CD8-positive, alpha-beta memory T cell (primary cell): Measurements from ENCODE around the gene CHD1L. TPM values are rescaled to one million over a fixed set of nuclear protein-coding genes. Genes with fewer than 3 reads are reported as not detected.

ENCODE experiments used
- CTCF ChIA-PET: fragments of 350-600 bp; sonication (Branson Sonifier 250); formaldehyde crosslinking; loops from one replicate; lab custom pipeline; 2021; ENCODE audit warnings: antibody characterized with exemption; lab: Charles Lee
- POLR2A ChIA-PET: fragments of 350-600 bp; sonication (Branson Sonifier 250); formaldehyde crosslinking; loops from one replicate; lab custom pipeline; 2021; ENCODE audit warnings: antibody characterized with exemption; lab: Charles Lee
- DNase-seq, 5 donors: peaks; one replicate each; pipeline versions ENCODE4 v3.0.0 to v3.0.0-alpha.2; 2020 to 2022; ENCODE audit warnings: mixed read lengths in 1 of 5
- H3K27ac ChIP-seq: one replicate; pipeline ENCODE4 v1.7.0; 2013; ENCODE audit warnings: low read depth, mild to moderate bottlenecking, low read length, moderate library complexity
- H3K27me3 ChIP-seq: 2 replicates; pipeline ENCODE4 v1.7.0; 2013; ENCODE audit warnings: low read length, mild to moderate bottlenecking; ENCODE audit not compliant: insufficient read depth, poor library complexity, severe bottlenecking
- H3K36me3 ChIP-seq: 2 replicates; pipeline ENCODE4 v1.7.0; 2013; ENCODE audit warnings: mild to moderate bottlenecking, low read length, moderate library complexity; ENCODE audit not compliant: insufficient read depth
- H3K4me1 ChIP-seq: 2 replicates; pipeline ENCODE4 v1.7.0; 2013; ENCODE audit warnings: mild to moderate bottlenecking, low read length, moderate library complexity; ENCODE audit not compliant: insufficient read depth
- H3K4me3 ChIP-seq: 2 replicates; pipeline ENCODE4 v1.7.0; 2013; ENCODE audit warnings: mild to moderate bottlenecking, low read length
- H3K9me3 ChIP-seq: 2 replicates; pipeline ENCODE4 v1.7.0; 2013; ENCODE audit warnings: mild to moderate bottlenecking, low read length
- H3K27ac Mint-ChIP-seq, 8 donors: one replicate each; pipeline ENCODE4 v1.8.0; 2020 to 2021; ENCODE audit warnings: mixed read lengths in 8 of 8, mild to moderate bottlenecking in 6 of 8, inconsistent platforms in 3 of 8, moderate library complexity in 3 of 8
- H3K27me3 Mint-ChIP-seq, 2 donors: one replicate each; pipeline ENCODE4 v1.8.0; 2020 to 2021; ENCODE audit warnings: mixed read lengths in 2 of 2, mild to moderate bottlenecking in 1 of 2, moderate library complexity in 1 of 2
- H3K36me3 Mint-ChIP-seq, 3 donors: one replicate each; pipeline ENCODE4 v1.8.0; 2020 to 2021; ENCODE audit warnings: mixed read lengths in 3 of 3, inconsistent platforms in 1 of 3, mild to moderate bottlenecking in 1 of 3
- H3K4me1 Mint-ChIP-seq, 3 donors: one replicate each; pipeline ENCODE4 v1.8.0; 2020 to 2021; ENCODE audit warnings: mixed read lengths in 3 of 3, inconsistent platforms in 1 of 3, mild to moderate bottlenecking in 1 of 3
- H3K4me3 Mint-ChIP-seq, 7 donors: one replicate each; pipeline ENCODE4 v1.8.0; 2020 to 2021; ENCODE audit warnings: mixed read lengths in 7 of 7, mild to moderate bottlenecking in 6 of 7, moderate library complexity in 4 of 7, inconsistent platforms in 2 of 7
- H3K9me3 Mint-ChIP-seq, 5 donors: one replicate each; pipeline ENCODE4 v1.8.0; 2020 to 2022; ENCODE audit warnings: mixed read lengths in 5 of 5, mild to moderate bottlenecking in 3 of 5, moderate library complexity in 2 of 5, inconsistent platforms in 1 of 5
- polyA plus RNA-seq: library from polyadenylated mRNA; unstranded; fragments of 300-500 nt; fragmentation: Illumina TruSeq; gene quantifications from one replicate; pipeline ENCODE4 v1.2.3, GENCODE V29; 2021
- total RNA-seq, 2 experiments: library from RNA; stranded (reverse); gene quantifications; one replicate each; pipeline ENCODE4 v1.2.3, GENCODE V29; 2021

CHD1L gene
- total and polyA plus RNA-seq, 3 experiments from 2014 or later: 21.2 to 52.8 (median 51.2) TPM

- POLR2A ChIA-PET: no interaction called here
- no peaks in the 10 kb centered on the region for H3K9me3 Mint-ChIP-seq
- H3K36me3 Mint-ChIP-seq: peaks cover 0 to 1% (median 0%) of the 10 kb centered on the region in 3 donors
Observed at GRCh38 chr1:147334292-147334691, 91.8 kb downstream of the CHD1L start.

GRCh38 chr1:147336291-147336690 lies 93.8 kb downstream of the CHD1L start:
- ChIA-PET CTCF (no interaction called here), POLR2A (no interaction called here)
- Histone ChIP-seq H3K9me3 (no peaks in the 10 kb centered on the region), H3K4me1 (no peaks in the 10 kb centered on the region), H3K4me3 (no peak overlapping the region), H3K27ac (no peak overlapping the region), H3K27me3 (peaks cover 4% of the 10 kb centered on the region), H3K36me3 (no peaks in the 10 kb centered on the region)
- Mint-ChIP-seq H3K4me1 (no peaks in the 10 kb centered on the region), H3K9me3 (no peaks in the 10 kb centered on the region), H3K36me3 (peaks cover 0 to 1% (median 0%) of the 10 kb centered on the region in 3 donors), H3K27ac (no peak overlapping the region), H3K27me3 (peaks cover 18 to 55% of the 10 kb centered on the region in 2 donors), H3K4me3 (no peak overlapping the region)
- DNase-seq: no peak

More at GRCh38 chr1:147334292-147334691, 91.8 kb downstream of the CHD1L start:
- Mint-ChIP-seq H3K27me3 (peaks cover 13 to 50% of the 10 kb centered on the region in 2 donors), H3K4me3 (no peak overlapping the region), H3K4me1 (no peaks in the 10 kb centered on the region), H3K27ac (no peak overlapping the region)
- no peaks in the 10 kb centered on the region for H3K36me3 ChIP-seq
- no peaks in the 10 kb centered on the region for H3K4me1 ChIP-seq
- CTCF ChIA-PET: no interaction called here
- no peak overlapping the region for H3K4me3 ChIP-seq
- H3K27me3 ChIP-seq: peaks cover 4% of the 10 kb centered on the region
- no peaks in the 10 kb centered on the region for H3K9me3 ChIP-seq
- no peak overlapping the region for H3K27ac ChIP-seq
- no peak for DNase-seq

- CTCF ChIA-PET: no interaction called here
- DNase-seq: no peak
- peaks cover 4% of the 10 kb centered on the region for H3K27me3 ChIP-seq
Observed at GRCh38 chr1:147337040-147337630, 94.7 kb downstream of the CHD1L start.

GRCh38 chr1:147338571-147338970 lies 96.1 kb downstream of the CHD1L start:
- Histone ChIP-seq H3K4me3 (no peak overlapping the region), H3K27ac (no peak overlapping the region), H3K27me3 (peaks cover 4% of the 10 kb centered on the region), H3K4me1 (no peaks in the 10 kb centered on the region), H3K9me3 (no peaks in the 10 kb centered on the region), H3K36me3 (no peaks in the 10 kb centered on the region)
- Mint-ChIP-seq H3K4me3 (no peak overlapping the region), H3K4me1 (no peaks in the 10 kb centered on the region), H3K27me3 (peaks cover 24 to 68% of the 10 kb centered on the region in 2 donors), H3K9me3 (no peaks in the 10 kb centered on the region), H3K27ac (no peak overlapping the region), H3K36me3 (no peaks in the 10 kb centered on the region)
- ChIA-PET POLR2A (no interaction called here), CTCF (no interaction called here)
- DNase-seq: no peak

More at GRCh38 chr1:147337040-147337630, 94.7 kb downstream of the CHD1L start:
- Mint-ChIP-seq H3K4me1 (no peaks in the 10 kb centered on the region), H3K36me3 (no peaks in the 10 kb centered on the region), H3K27me3 (peaks cover 21 to 58% of the 10 kb centered on the region in 2 donors), H3K27ac (no peak overlapping the region), H3K4me3 (no peak overlapping the region), H3K9me3 (no peaks in the 10 kb centered on the region)
- POLR2A ChIA-PET: no interaction called here
- Histone ChIP-seq H3K27ac (no peak overlapping the region), H3K36me3 (no peaks in the 10 kb centered on the region), H3K4me3 (no peak overlapping the region), H3K9me3 (no peaks in the 10 kb centered on the region), H3K4me1 (no peaks in the 10 kb centered on the region)

- H3K4me1 Mint-ChIP-seq: no peaks in the 10 kb centered on the region
- Histone ChIP-seq H3K9me3 (no peaks in the 10 kb centered on the region), H3K27me3 (peaks cover 4% of the 10 kb centered on the region), H3K36me3 (no peaks in the 10 kb centered on the region), H3K4me1 (no peaks in the 10 kb centered on the region), H3K4me3 (no peak overlapping the region), H3K27ac (no peak overlapping the region)
- H3K36me3 Mint-ChIP-seq: peaks cover 0 to 6% (median 0%) of the 10 kb centered on the region in 3 donors
- peaks cover 39 to 84% of the 10 kb centered on the region in 2 donors for H3K27me3 Mint-ChIP-seq
- ChIA-PET CTCF (no interaction called here), POLR2A (no interaction called here)
- no peak overlapping the region for H3K27ac Mint-ChIP-seq
- H3K4me3 Mint-ChIP-seq: no peak overlapping the region
- H3K9me3 Mint-ChIP-seq: peaks cover 0 to 5% (median 4%) of the 10 kb centered on the region in 5 donors
- DNase-seq: no peak
Observed at GRCh38 chr1:147341246-147341645, 98.8 kb downstream of the CHD1L start.

Other genes starting within 250 kb of the CHD1L start
- gene PRKAB2, start 70.2 kb upstream of the CHD1L start, total RNA-seq: 1 to 10 TPM; 7.3 to 8.5 TPM
- gene PRKAB2, start 70.2 kb upstream of the CHD1L start, polyA plus RNA-seq: 2.2 TPM
- under 1 TPM; 0.31 to 0.35 TPM for gene FMO5, start 17.3 kb upstream of the CHD1L start, total RNA-seq
- gene FMO5, start 17.3 kb upstream of the CHD1L start, polyA plus RNA-seq: 1.2 TPM